ENCODE measurements around the gene NAV2.

The NAV2 gene

DNA sequence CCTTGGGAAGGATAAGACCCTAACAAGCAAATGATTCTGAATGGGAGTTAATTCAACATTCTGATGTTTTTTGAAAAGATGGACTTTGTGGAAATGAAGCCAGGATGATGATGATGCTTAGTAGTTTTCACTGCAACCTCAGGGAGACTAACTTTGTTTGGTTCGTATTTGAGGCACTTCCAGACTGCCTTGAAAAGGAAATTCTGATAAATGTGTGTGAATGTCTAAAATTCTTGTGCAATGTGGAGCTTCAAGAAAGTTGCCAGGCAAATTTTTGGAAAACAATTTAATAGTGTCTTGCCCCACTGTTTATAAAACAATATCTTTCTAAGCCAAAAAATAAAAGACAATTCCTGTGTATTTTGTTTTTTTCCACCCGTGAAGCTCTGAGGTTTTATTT lies 11.2 kb upstream of the NAV2 start:
- TF ChIP-seq CTCF (IDR thresholded peaks at IDR 0.05; ENCODE audit: low read length) = no peak
- no peak for TF ChIP-seq EZH2phosphoT487 (IDR thresholded peaks at IDR 0.05; ENCODE audit: low read length)
- no peak for TF ChIP-seq EZH2 (optimal IDR thresholded peaks at IDR 0.05; ENCODE audit: low read depth, low read length)
- Histone ChIP-seq H3K27me3 (replicated peaks; ENCODE audit: insufficient read depth, low read length) (no peaks in the 10 kb centered on the region), H3K4me1 (ENCODE audit: low read length) (no peaks in the 10 kb centered on the region), H3K27ac (ENCODE audit: low read length) (no peak overlapping the region), H3K4me2 (ENCODE audit: low read depth, low read length) (no peak overlapping the region), H4K20me1 (ENCODE audit: insufficient read depth, low read length) (no peaks in the 10 kb centered on the region), H3K9me3 (replicated peaks; ENCODE audit: insufficient read depth, low read length) (no peaks in the 10 kb centered on the region), H3F3A (ENCODE audit: insufficient read depth, low read length) (peaks cover 4% of the 10 kb centered on the region; the same call in 1 of the 2 replicates), H3K4me3 (ENCODE audit: low read length) (no peak overlapping the region), H3K36me3 (replicated peaks; ENCODE audit: insufficient read depth, low read length) (no peaks in the 10 kb centered on the region), H3K9me2 (replicated peaks; ENCODE audit: insufficient read depth, low read length) (no peaks in the 10 kb centered on the region), H3K9ac (ENCODE audit: low read length) (no peak overlapping the region), H2AFZ (ENCODE audit: low read length) (no peak overlapping the region), H3K79me2 (ENCODE audit: low read length) (no peaks in the 10 kb centered on the region)
- no peak for DNase-seq

- H3K27ac ChIP-seq (ENCODE audit: low read length) = no peak overlapping the region
- H3K4me2 ChIP-seq (ENCODE audit: low read depth, low read length) = no peak overlapping the region
- no peak for DNase-seq
- no peak overlapping the region for H2AFZ ChIP-seq (ENCODE audit: low read length)
- H3K27me3 ChIP-seq (replicated peaks; ENCODE audit: insufficient read depth, low read length) = no peaks in the 10 kb centered on the region
- H4K20me1 ChIP-seq (ENCODE audit: insufficient read depth, low read length) = no peaks in the 10 kb centered on the region
- no peak for TF ChIP-seq EZH2 (optimal IDR thresholded peaks at IDR 0.05; ENCODE audit: low read depth, low read length)
- TF ChIP-seq CTCF (IDR thresholded peaks at IDR 0.05; ENCODE audit: low read length) = no peak
- TF ChIP-seq EZH2phosphoT487 (IDR thresholded peaks at IDR 0.05; ENCODE audit: low read length) = no peak
- no peaks in the 10 kb centered on the region for H3K4me1 ChIP-seq (ENCODE audit: low read length)
- H3K4me3 ChIP-seq (ENCODE audit: low read length) = no peak overlapping the region
- no peak overlapping the region for H3K9ac ChIP-seq (ENCODE audit: low read length)
- H3K9me2 ChIP-seq (replicated peaks; ENCODE audit: insufficient read depth, low read length) = no peaks in the 10 kb centered on the region
- H3K36me3 ChIP-seq (replicated peaks; ENCODE audit: insufficient read depth, low read length) = no peaks in the 10 kb centered on the region
- H3F3A ChIP-seq (ENCODE audit: insufficient read depth, low read length) = peaks cover 4% of the 10 kb centered on the region; the same call in 1 of the 2 replicates
- H3K79me2 ChIP-seq (ENCODE audit: low read length) = no peaks in the 10 kb centered on the region
- H3K9me3 ChIP-seq (replicated peaks; ENCODE audit: insufficient read depth, low read length) = no peaks in the 10 kb centered on the region
Measured at GRCh38 chr11:19702620-19703019, 10.0 kb upstream of the NAV2 start.

- Histone ChIP-seq H3K9me3 (replicated peaks; ENCODE audit: insufficient read depth, low read length) (no peaks in the 10 kb centered on the region), H4K20me1 (ENCODE audit: insufficient read depth, low read length) (no peaks in the 10 kb centered on the region), H3K27me3 (replicated peaks; ENCODE audit: insufficient read depth, low read length) (no peaks in the 10 kb centered on the region), H3K9ac (ENCODE audit: low read length) (no peak overlapping the region), H3K4me1 (ENCODE audit: low read length) (no peaks in the 10 kb centered on the region), H3K27ac (ENCODE audit: low read length) (no peak overlapping the region), H2AFZ (ENCODE audit: low read length) (no peak overlapping the region), H3K79me2 (ENCODE audit: low read length) (no peaks in the 10 kb centered on the region), H3K4me3 (ENCODE audit: low read length) (no peak overlapping the region), H3F3A (ENCODE audit: insufficient read depth, low read length) (peaks cover 4% of the 10 kb centered on the region; the same call in 1 of the 2 replicates), H3K36me3 (replicated peaks; ENCODE audit: insufficient read depth, low read length) (no peaks in the 10 kb centered on the region), H3K9me2 (replicated peaks; ENCODE audit: insufficient read depth, low read length) (no peaks in the 10 kb centered on the region), H3K4me2 (ENCODE audit: low read depth, low read length) (no peak overlapping the region)
- no peak for DNase-seq
- TF ChIP-seq EZH2phosphoT487 (IDR thresholded peaks at IDR 0.05; ENCODE audit: low read length) = no peak
Measured at GRCh38 chr11:19703211-19703610, 9.4 kb upstream of the NAV2 start.

DNA sequence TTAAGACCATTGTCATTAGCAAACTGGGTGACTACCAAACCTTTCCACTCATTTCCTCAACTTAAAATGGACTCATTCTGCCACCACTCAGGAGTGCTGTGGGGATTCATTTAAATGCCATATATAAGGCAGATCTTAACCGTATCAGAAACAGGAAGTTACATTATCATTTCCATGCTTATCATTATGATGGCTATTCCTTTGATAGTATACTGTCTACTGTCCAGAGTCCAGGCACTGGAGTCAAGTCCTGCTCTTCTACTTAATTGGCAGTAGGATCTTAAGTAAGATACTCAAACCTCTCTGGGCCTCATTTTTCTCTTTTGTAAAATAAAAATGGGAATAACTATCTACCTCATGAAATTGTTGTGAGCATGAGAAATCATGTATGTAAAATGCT lies 8.4 kb upstream of the NAV2 start:
- Histone ChIP-seq H3K4me2 (ENCODE audit: low read depth, low read length) (no peak overlapping the region), H3K9ac (ENCODE audit: low read length) (no peak overlapping the region), H3K4me3 (ENCODE audit: low read length) (no peak overlapping the region), H4K20me1 (ENCODE audit: insufficient read depth, low read length) (no peaks in the 10 kb centered on the region), H3K9me3 (replicated peaks; ENCODE audit: insufficient read depth, low read length) (no peaks in the 10 kb centered on the region), H3K79me2 (ENCODE audit: low read length) (no peaks in the 10 kb centered on the region), H2AFZ (ENCODE audit: low read length) (no peak overlapping the region), H3F3A (ENCODE audit: insufficient read depth, low read length) (peaks cover 4% of the 10 kb centered on the region; the same call in 1 of the 2 replicates), H3K27ac (ENCODE audit: low read length) (no peak overlapping the region), H3K4me1 (ENCODE audit: low read length) (no peaks in the 10 kb centered on the region), H3K27me3 (replicated peaks; ENCODE audit: insufficient read depth, low read length) (no peaks in the 10 kb centered on the region), H3K36me3 (replicated peaks; ENCODE audit: insufficient read depth, low read length) (no peaks in the 10 kb centered on the region), H3K9me2 (replicated peaks; ENCODE audit: insufficient read depth, low read length) (no peaks in the 10 kb centered on the region)
- DNase-seq = no peak
- no peak for TF ChIP-seq EZH2phosphoT487 (IDR thresholded peaks at IDR 0.05; ENCODE audit: low read length)
- TF ChIP-seq CTCF (IDR thresholded peaks at IDR 0.05; ENCODE audit: low read length) = no peak
- TF ChIP-seq EZH2 (optimal IDR thresholded peaks at IDR 0.05; ENCODE audit: low read depth, low read length) = no peak
